ENCODE results near the gene P2RX1. TPM values are rescaled to one million over a fixed set of nuclear protein-coding genes. Genes with fewer than 3 reads are reported as not detected.
A peak's percentile ranks its signal among the peaks of the same experiment; 100 is the strongest.

Gene P2RX1
- total RNA-seq, 6 experiments from 2014 or later: 0.50 to 0.78 (median 0.58) TPM; not detected in 1

- DNase-seq (no peak), ATAC-seq (no peak)
- TF ChIP-seq CTCF (IDR thresholded peaks at IDR 0.05) (no peak), POLR2A (IDR thresholded peaks at IDR 0.05) (no peak)
- Histone ChIP-seq H3K4me1 (no peaks in the 10 kb centered on the region), H3K36me3 (no peaks in the 10 kb centered on the region), H3K27me3 (no peaks in the 10 kb centered on the region), H3K4me3 (no peak overlapping the region), H3K27ac (no peak overlapping the region), H3K9me3 (no peaks in the 10 kb centered on the region)
- WGBS (ENCODE audit: insufficient coverage, low coverage, low lambda C conversion rate, missing lambda C conversion rate): 75% methylated on average over 2 of the region's 22 CpGs
- intact Hi-C loops (cut with DNase I): no loop called here
Observed at GRCh38 chr17:3919123-3919624, 2.9 kb upstream of the P2RX1 start.

GRCh38 chr17:3918372-3919122 is 2.3 kb upstream of the P2RX1 start:
- Histone ChIP-seq H3K27ac (no peak overlapping the region), H3K27me3 (no peaks in the 10 kb centered on the region), H3K4me3 (no peak overlapping the region), H3K36me3 (no peaks in the 10 kb centered on the region), H3K9me3 (no peaks in the 10 kb centered on the region), H3K4me1 (no peaks in the 10 kb centered on the region)
- 58% methylated on average over 5 of the region's 8 CpGs for WGBS (ENCODE audit: insufficient coverage, low coverage, low lambda C conversion rate, missing lambda C conversion rate)
- intact Hi-C loops (cut with DNase I): no loop called here
- no peak for ATAC-seq
- no peak for DNase-seq
- TF ChIP-seq CTCF (IDR thresholded peaks at IDR 0.05): no peak
- no peak for TF ChIP-seq POLR2A (IDR thresholded peaks at IDR 0.05)

GRCh38 chr17:3917391-3917931 is 1.2 kb upstream of the P2RX1 start:
- DNase-seq (peak in 2 of 3 donors; percentile 69 to 72), ATAC-seq (peak; percentile 4 to 37 (median 22))
- H3K27me3 ChIP-seq: no peaks in the 10 kb centered on the region
- TF ChIP-seq POLR2A (IDR thresholded peaks at IDR 0.05): no peak
- no peak for TF ChIP-seq CTCF (IDR thresholded peaks at IDR 0.05)
- no peaks in the 10 kb centered on the region for H3K36me3 ChIP-seq
- H3K27ac ChIP-seq: peak overlapping the region in 2 of 3 donors; percentile 43
- no peaks in the 10 kb centered on the region for H3K4me1 ChIP-seq
- WGBS (ENCODE audit: insufficient coverage, low coverage, low lambda C conversion rate, missing lambda C conversion rate): 28% methylated on average over 2 of the region's 11 CpGs
- no peaks in the 10 kb centered on the region for H3K9me3 ChIP-seq
- intact Hi-C loops (cut with DNase I): no loop called here
- H3K4me3 ChIP-seq: no peak overlapping the region

- ATAC-seq: peak in 1 of 4 donors; percentile 13
- 60% methylated on average over 3 of the region's 10 CpGs for WGBS (ENCODE audit: insufficient coverage, low coverage, low lambda C conversion rate, missing lambda C conversion rate)
- intact Hi-C loops (cut with DNase I): no loop called here
Observed at GRCh38 chr17:3916825-3917224, 560 bp upstream of the P2RX1 start.

More at GRCh38 chr17:3916825-3917224, 560 bp upstream of the P2RX1 start:
- H3K9me3 ChIP-seq: no peaks in the 10 kb centered on the region
- H3K4me1 ChIP-seq: no peaks in the 10 kb centered on the region
- peak overlapping the region in 2 of 3 donors; percentile 43 for H3K27ac ChIP-seq
- no peak for TF ChIP-seq CTCF (IDR thresholded peaks at IDR 0.05)
- TF ChIP-seq POLR2A (IDR thresholded peaks at IDR 0.05): no peak
- no peak overlapping the region for H3K4me3 ChIP-seq
- no peaks in the 10 kb centered on the region for H3K27me3 ChIP-seq
- H3K36me3 ChIP-seq: no peaks in the 10 kb centered on the region
- DNase-seq: no peak
